DOHH2 (cell line): ENCODE data around the gene SNX30.

Experiments used
- H3F3A ChIP-seq: fragments of 200-600 bp; sonication (generic), shearing (Covaris generic); 2 replicates; pipeline ENCODE4 v1.6.0; 2016; ENCODE audit warnings: antibody characterized with exemption, mild to moderate bottlenecking; ENCODE audit not compliant: control insufficient read depth, insufficient read depth
- H3K27ac ChIP-seq: fragments of 200-600 bp; sonication (generic); 2 replicates; pipeline ENCODE4 v1.5.1; 2014; ENCODE audit warnings: low read depth, mild to moderate bottlenecking, low read length, moderate library complexity
- H3K27me3 ChIP-seq: fragments of 200-600 bp; sonication (generic); 2 replicates; pipeline ENCODE4 v1.6.1; 2014; ENCODE audit warnings: mild to moderate bottlenecking, low read length, mixed read lengths; ENCODE audit not compliant: control insufficient read depth
- H3K36me3 ChIP-seq: fragments of 200-600 bp; sonication (generic); 2 replicates; pipeline ENCODE4 v1.6.1; 2014; ENCODE audit warnings: mild to moderate bottlenecking, low read length, moderate library complexity, mixed read lengths; ENCODE audit not compliant: control insufficient read depth
- H3K4me1 ChIP-seq: fragments of 200-600 bp; sonication (generic); 2 replicates; pipeline ENCODE4 v1.6.1; 2014; ENCODE audit warnings: mild to moderate bottlenecking, low read length, mixed read lengths; ENCODE audit not compliant: control insufficient read depth
- H3K4me2 ChIP-seq: fragments of 200-600 bp; sonication (generic); 2 replicates; pipeline ENCODE4 v1.6.0; 2014; ENCODE audit warnings: mild to moderate bottlenecking, low read length, moderate library complexity
- H3K4me3 ChIP-seq: fragments of 200-600 bp; sonication (generic); 2 replicates; pipeline ENCODE4 v1.5.1; 2014; ENCODE audit warnings: mild to moderate bottlenecking, low read length, mixed read lengths
- H3K79me2 ChIP-seq: fragments of 200-600 bp; sonication (generic); 2 replicates; pipeline ENCODE4 v1.6.1; 2014; ENCODE audit warnings: mild to moderate bottlenecking, low read length, mixed read lengths; ENCODE audit not compliant: control insufficient read depth
- H3K9me2 ChIP-seq: fragments of 200-600 bp; sonication (generic); replicated peaks from 2 replicates; pipeline ENCODE4 v1.6.1; 2014; ENCODE audit warnings: mild to moderate bottlenecking, low read length, mixed read lengths; ENCODE audit not compliant: control insufficient read depth
- H3K9me3 ChIP-seq: fragments of 200-600 bp; sonication (generic); 2 replicates; pipeline ENCODE4 v1.6.1; 2014; ENCODE audit warnings: antibody characterized with exemption, low read length, mixed read lengths; ENCODE audit not compliant: control insufficient read depth, insufficient read depth
- H4K20me1 ChIP-seq: fragments of 200-600 bp; sonication (generic); 2 replicates; pipeline ENCODE4 v1.6.0; 2014; ENCODE audit warnings: low read depth, mild to moderate bottlenecking, antibody characterized with exemption, low read length, moderate library complexity; ENCODE audit not compliant: control insufficient read depth, insufficient read depth
- EZH2phosphoT487 ChIP-seq: fragments of 200-600 bp; sonication (generic); IDR thresholded peaks from 2 replicates; pipeline ENCODE4 v1.6.1; 2017; ENCODE audit warnings: borderline replicate concordance, mild to moderate bottlenecking, antibody characterized with exemption, low read length, moderate library complexity, mixed read lengths
- TF ChIP-seq, protein P1 (sequence below): fragments of 200-600 bp; sonication (generic); IDR thresholded peaks from one replicate; pipeline ENCODE4 v1.5.1; 2014; ENCODE audit warnings: antibody characterized with exemption, mild to moderate bottlenecking, low read depth, low read length; ENCODE audit not compliant: poor library complexity, severe bottlenecking

SNX30 gene

DNA sequence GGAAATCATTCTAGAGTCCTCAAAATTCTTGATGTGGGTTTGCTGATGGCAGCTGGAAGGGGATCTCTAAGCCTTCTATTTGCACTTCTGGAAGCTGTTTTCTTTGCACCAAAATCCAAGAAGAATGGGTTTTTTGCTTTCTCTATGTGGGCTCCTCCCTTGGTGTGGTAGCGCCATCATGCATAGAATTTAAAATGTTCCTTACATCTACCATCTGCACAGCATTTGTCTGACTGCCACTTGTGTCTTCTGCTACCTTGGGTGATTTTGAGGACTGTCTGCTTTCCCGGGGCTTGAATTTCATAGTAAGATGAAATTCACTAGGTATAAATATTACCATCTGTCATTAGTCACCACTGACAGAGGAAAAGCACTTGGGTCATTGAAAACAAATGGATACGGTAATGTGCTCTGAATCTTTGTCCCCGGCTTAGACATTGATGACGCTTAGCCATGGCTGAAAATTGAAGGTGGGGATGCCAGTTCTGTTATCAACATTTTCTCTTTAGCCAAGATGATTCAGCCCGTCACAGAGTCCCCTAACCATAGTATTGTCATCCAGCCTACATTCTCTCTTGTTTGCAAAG is 30.0 kb downstream of the SNX30 start:
- H3F3A ChIP-seq, result no peaks in the 10 kb centered on the region
- no peak overlapping the region for H3K4me2 ChIP-seq
- H3K4me1 ChIP-seq, result peaks cover 18% of the 10 kb centered on the region
- no peak overlapping the region for H3K4me3 ChIP-seq
- H3K27ac ChIP-seq, result no peak overlapping the region
- no peak for TF ChIP-seq EZH2phosphoT487
- TF ChIP-seq, protein P1, sequence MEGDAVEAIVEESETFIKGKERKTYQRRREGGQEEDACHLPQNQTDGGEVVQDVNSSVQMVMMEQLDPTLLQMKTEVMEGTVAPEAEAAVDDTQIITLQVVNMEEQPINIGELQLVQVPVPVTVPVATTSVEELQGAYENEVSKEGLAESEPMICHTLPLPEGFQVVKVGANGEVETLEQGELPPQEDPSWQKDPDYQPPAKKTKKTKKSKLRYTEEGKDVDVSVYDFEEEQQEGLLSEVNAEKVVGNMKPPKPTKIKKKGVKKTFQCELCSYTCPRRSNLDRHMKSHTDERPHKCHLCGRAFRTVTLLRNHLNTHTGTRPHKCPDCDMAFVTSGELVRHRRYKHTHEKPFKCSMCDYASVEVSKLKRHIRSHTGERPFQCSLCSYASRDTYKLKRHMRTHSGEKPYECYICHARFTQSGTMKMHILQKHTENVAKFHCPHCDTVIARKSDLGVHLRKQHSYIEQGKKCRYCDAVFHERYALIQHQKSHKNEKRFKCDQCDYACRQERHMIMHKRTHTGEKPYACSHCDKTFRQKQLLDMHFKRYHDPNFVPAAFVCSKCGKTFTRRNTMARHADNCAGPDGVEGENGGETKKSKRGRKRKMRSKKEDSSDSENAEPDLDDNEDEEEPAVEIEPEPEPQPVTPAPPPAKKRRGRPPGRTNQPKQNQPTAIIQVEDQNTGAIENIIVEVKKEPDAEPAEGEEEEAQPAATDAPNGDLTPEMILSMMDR, result no peak
- no peaks in the 10 kb centered on the region for H3K9me3 ChIP-seq
- H3K36me3 ChIP-seq, result no peaks in the 10 kb centered on the region
- H4K20me1 ChIP-seq, result no peaks in the 10 kb centered on the region; the same call in 1 of the 2 replicates
- no peaks in the 10 kb centered on the region for H3K9me2 ChIP-seq
- peaks cover 87% of the 10 kb centered on the region for H3K79me2 ChIP-seq
- no peaks in the 10 kb centered on the region for H3K27me3 ChIP-seq

DNA sequence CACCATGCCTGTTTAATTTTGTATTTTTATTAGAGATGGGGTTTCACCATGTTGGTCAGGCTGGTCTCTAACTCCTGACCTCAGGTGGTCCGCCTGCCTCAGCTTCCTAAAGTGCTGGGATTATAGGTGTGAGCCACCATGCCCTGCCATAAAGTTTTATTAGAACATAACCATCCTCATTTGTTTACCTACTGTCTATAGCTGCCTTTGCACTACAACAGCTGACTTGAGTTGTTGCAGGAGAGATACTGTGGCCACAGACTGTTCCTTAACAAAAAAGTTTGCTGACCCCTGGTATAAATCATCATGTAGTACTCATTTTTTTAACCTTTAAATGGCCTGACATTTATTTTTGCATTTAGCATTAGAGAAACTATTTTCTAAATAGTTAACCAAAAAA is 31.7 kb downstream of the SNX30 start:
- H3K4me1 ChIP-seq, result peaks cover 35% of the 10 kb centered on the region
- TF ChIP-seq, protein P1, result no peak
- TF ChIP-seq EZH2phosphoT487, result no peak
- H3K9me2 ChIP-seq, result no peaks in the 10 kb centered on the region
- H3F3A ChIP-seq, result peaks cover 3% of the 10 kb centered on the region; the same call in 1 of the 2 replicates
- peaks cover 89% of the 10 kb centered on the region for H3K79me2 ChIP-seq
- no peak overlapping the region for H3K4me2 ChIP-seq
- H3K36me3 ChIP-seq, result no peaks in the 10 kb centered on the region
- H3K27me3 ChIP-seq, result no peaks in the 10 kb centered on the region
- no peaks in the 10 kb centered on the region for H3K9me3 ChIP-seq
- no peak overlapping the region for H3K27ac ChIP-seq
- H3K4me3 ChIP-seq, result no peak overlapping the region
- H4K20me1 ChIP-seq, result no peaks in the 10 kb centered on the region; the same call in 1 of the 2 replicates

DNA sequence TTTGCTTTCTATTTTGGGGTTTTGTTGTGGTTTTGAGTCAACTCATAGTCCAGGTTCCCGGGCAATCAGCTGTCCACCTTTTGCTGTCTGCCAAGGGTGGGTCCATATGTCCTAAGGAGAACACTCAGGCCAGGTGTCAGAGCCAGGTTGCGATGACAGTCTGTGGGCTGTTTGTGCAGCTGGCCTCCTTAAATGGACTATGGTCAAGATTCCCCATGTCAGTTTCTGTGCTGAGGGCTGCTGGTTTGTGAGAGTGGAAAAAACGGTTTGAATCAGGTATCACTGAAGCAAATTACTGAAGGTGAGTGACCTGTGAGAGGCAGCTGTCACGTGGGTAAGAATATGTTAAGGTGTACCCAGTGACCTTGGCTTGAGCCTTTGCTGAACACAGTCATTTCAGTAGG is 33.0 kb downstream of the SNX30 start:
- Histone ChIP-seq H3K27ac (no peak overlapping the region), H3K4me2 (no peak overlapping the region), H3K9me3 (no peaks in the 10 kb centered on the region), H3K4me1 (peaks cover 47% of the 10 kb centered on the region), H3F3A (peaks cover 3% of the 10 kb centered on the region; the same call in 1 of the 2 replicates), H3K4me3 (no peak overlapping the region), H3K27me3 (no peaks in the 10 kb centered on the region), H3K36me3 (no peaks in the 10 kb centered on the region), H3K9me2 (no peaks in the 10 kb centered on the region), H3K79me2 (peaks cover 93% of the 10 kb centered on the region), H4K20me1 (no peaks in the 10 kb centered on the region; the same call in 1 of the 2 replicates)
- TF ChIP-seq EZH2phosphoT487, result no peak
- TF ChIP-seq, protein P1, result no peak
